Activated CD8-positive, alpha-beta memory T cell treated with anti-CD3 and anti-CD28 coated beads, Interleukin-2, amount 10 ng/mL, durations not matched to agents 7 days and 5 days (primary cell): ENCODE measurements around the gene MOBP. TPM values are rescaled to one million over a fixed set of nuclear protein-coding genes. Genes with fewer than 3 reads are reported as not detected.

Source experiments
- ATAC-seq: fragments of 150-1000 bp; cut with Tn5 transposase; one replicate; pipeline ENCODE4 v1.10.0; 2021; ENCODE audit warnings: moderate library complexity
- CTCF ChIA-PET: fragments of 350-600 bp; sonication (Branson Sonifier 250); formaldehyde crosslinking; loops from one replicate; lab custom pipeline; 2021; ENCODE audit warnings: antibody characterized with exemption; lab: Charles Lee
- DNase-seq: peaks from one replicate; pipeline ENCODE4 v3.0.0-alpha.2; 2020
- H3K27ac Mint-ChIP-seq: one replicate; pipeline ENCODE4 v1.8.0; 2021; ENCODE audit warnings: mild to moderate bottlenecking, mixed read lengths
- H3K27me3 Mint-ChIP-seq: one replicate; pipeline ENCODE4 v1.8.0; 2021; ENCODE audit warnings: mixed read lengths
- H3K36me3 Mint-ChIP-seq: one replicate; pipeline ENCODE4 v1.8.0; 2021; ENCODE audit warnings: mild to moderate bottlenecking, mixed read lengths
- H3K4me1 Mint-ChIP-seq: one replicate; pipeline ENCODE4 v1.8.0; 2021; ENCODE audit warnings: mixed read lengths
- H3K4me3 Mint-ChIP-seq: one replicate; pipeline ENCODE4 v1.8.0; 2021; ENCODE audit warnings: mild to moderate bottlenecking, moderate library complexity, mixed read lengths
- H3K9me3 Mint-ChIP-seq: one replicate; pipeline ENCODE4 v1.8.0; 2022; ENCODE audit warnings: low read depth, mixed read lengths
- total RNA-seq, 2 experiments: library from RNA; stranded (reverse); gene quantifications; one replicate each; pipeline ENCODE4 v1.2.3, GENCODE V29; 2021

The MOBP gene
- total RNA-seq, 2 experiments from 2014 or later = not detected

DNA sequence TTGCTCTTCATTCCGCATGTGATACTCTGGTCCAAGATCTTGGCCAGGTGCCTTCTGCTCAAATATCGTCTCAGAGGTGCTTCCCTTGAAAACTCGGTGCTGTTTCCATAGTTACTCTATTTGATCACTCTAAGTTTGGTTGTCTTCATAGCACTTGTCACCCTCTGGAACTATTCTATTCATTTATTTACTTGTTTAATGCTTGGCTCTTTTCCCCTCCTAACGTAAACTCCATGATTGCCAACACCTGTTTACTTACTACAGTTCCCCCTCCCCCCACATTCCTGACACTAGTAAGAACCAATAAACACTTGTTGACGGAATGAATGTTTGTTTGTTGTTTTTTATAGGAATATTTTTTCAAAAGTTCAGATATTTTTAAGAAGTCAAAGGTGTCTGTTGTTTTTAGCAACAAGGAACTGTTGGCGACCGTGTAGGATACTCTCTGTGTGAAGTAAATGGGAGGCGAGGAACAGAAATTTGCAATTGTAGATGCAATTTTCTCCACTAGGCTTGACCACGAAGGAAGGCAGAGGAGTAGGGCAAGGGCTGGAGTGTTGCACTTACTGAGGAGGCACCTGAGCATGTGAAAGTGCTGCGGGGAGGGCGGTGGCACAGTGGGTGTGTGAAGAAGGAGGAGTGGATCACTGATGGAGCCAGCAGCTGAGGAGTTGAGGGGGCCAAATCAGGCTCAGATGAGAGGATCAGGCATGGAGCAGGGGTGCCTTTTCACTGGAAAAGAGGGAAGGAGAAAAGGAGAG, 48.4 kb downstream of the MOBP start:
- ATAC-seq (no peak), DNase-seq (no peak)
- no peak overlapping the region for H3K27ac Mint-ChIP-seq
- H3K4me1 Mint-ChIP-seq = peaks cover 5% of the 10 kb centered on the region
- no peak overlapping the region for H3K4me3 Mint-ChIP-seq
- no peaks in the 10 kb centered on the region for H3K36me3 Mint-ChIP-seq
- CTCF ChIA-PET = no interaction called here
- H3K27me3 Mint-ChIP-seq = peaks cover 36% of the 10 kb centered on the region
- no peaks in the 10 kb centered on the region for H3K9me3 Mint-ChIP-seq

GRCh38 chr3:39519103-39519502, 51.6 kb downstream of the MOBP start:
- no peak overlapping the region for H3K4me3 Mint-ChIP-seq
- peaks cover 5% of the 10 kb centered on the region for H3K4me1 Mint-ChIP-seq
- ATAC-seq (no peak), DNase-seq (no peak)
- no peak overlapping the region for H3K27ac Mint-ChIP-seq
- no peaks in the 10 kb centered on the region for H3K36me3 Mint-ChIP-seq
- CTCF ChIA-PET = no interaction called here
- H3K9me3 Mint-ChIP-seq = peaks cover 3% of the 10 kb centered on the region
- peaks cover 26% of the 10 kb centered on the region for H3K27me3 Mint-ChIP-seq

- H3K4me3 Mint-ChIP-seq = no peak overlapping the region
- CTCF ChIA-PET = no interaction called here
- H3K36me3 Mint-ChIP-seq = no peaks in the 10 kb centered on the region
- H3K27ac Mint-ChIP-seq = no peak overlapping the region
- peaks cover 26% of the 10 kb centered on the region for H3K27me3 Mint-ChIP-seq
- peaks cover 5% of the 10 kb centered on the region for H3K4me1 Mint-ChIP-seq
- ATAC-seq (no peak), DNase-seq (no peak)
- H3K9me3 Mint-ChIP-seq = peaks cover 8% of the 10 kb centered on the region
These were observed 52.2 kb downstream of the MOBP start for GRCh38 chr3:39519554-39520288.

GRCh38 chr3:39521456-39521855, 54.0 kb downstream of the MOBP start:
- H3K27me3 Mint-ChIP-seq = peaks cover 23% of the 10 kb centered on the region
- DNase-seq (no peak), ATAC-seq (no peak)
- CTCF ChIA-PET = no interaction called here
- H3K4me3 Mint-ChIP-seq = no peak overlapping the region
- no peaks in the 10 kb centered on the region for H3K4me1 Mint-ChIP-seq
- peaks cover 8% of the 10 kb centered on the region for H3K9me3 Mint-ChIP-seq
- no peaks in the 10 kb centered on the region for H3K36me3 Mint-ChIP-seq
- H3K27ac Mint-ChIP-seq = no peak overlapping the region

DNA sequence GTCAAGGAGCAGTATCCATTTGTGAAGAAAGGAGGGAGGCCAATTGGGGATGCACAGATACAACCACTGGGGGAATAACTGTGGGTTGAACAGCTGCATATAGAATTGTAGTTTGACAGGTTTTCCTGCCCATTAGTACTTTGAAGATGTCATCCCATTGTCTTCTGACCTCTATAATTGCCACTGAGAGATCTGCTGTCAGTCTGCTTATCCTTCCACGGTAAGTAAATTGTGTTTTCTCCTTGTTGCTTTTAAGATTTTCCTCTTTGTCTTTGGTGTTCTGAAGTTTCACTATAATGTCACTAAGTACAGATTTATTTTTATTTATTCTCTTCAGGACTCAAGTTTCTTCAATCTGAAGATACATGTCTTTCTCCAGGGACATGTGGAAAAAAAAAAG, 56.6 kb downstream of the MOBP start:
- no peak overlapping the region for H3K27ac Mint-ChIP-seq
- DNase-seq (no peak), ATAC-seq (no peak)
- no peaks in the 10 kb centered on the region for H3K36me3 Mint-ChIP-seq
- H3K27me3 Mint-ChIP-seq = peaks cover 20% of the 10 kb centered on the region
- CTCF ChIA-PET = no interaction called here
- peaks cover 8% of the 10 kb centered on the region for H3K9me3 Mint-ChIP-seq
- no peak overlapping the region for H3K4me3 Mint-ChIP-seq
- H3K4me1 Mint-ChIP-seq = no peaks in the 10 kb centered on the region

DNA sequence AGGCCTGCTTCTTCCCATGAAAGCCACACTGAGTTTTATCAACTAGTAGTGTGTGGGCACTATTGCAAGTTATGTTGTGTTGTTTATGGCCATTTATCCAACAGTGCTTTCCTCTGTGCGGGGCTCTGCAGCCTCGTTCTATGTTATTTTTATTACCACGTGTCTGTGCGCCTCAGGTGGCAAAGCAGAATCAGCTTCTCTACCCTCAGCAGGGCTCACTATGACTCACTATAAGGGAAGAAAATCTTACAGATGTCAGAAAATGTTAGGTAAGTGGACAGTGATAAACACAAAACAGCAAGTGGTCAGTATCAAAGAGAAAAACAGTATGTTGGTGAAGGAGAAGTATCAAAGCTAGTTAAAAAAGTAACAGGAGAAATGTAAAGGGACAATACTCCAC, 61.4 kb downstream of the MOBP start:
- CTCF ChIA-PET = no interaction called here
- H3K9me3 Mint-ChIP-seq = peaks cover 6% of the 10 kb centered on the region
- DNase-seq (no peak), ATAC-seq (no peak)
- no peaks in the 10 kb centered on the region for H3K4me1 Mint-ChIP-seq
- no peaks in the 10 kb centered on the region for H3K36me3 Mint-ChIP-seq
- no peak overlapping the region for H3K4me3 Mint-ChIP-seq
- no peak overlapping the region for H3K27ac Mint-ChIP-seq
- peaks cover 37% of the 10 kb centered on the region for H3K27me3 Mint-ChIP-seq

DNA sequence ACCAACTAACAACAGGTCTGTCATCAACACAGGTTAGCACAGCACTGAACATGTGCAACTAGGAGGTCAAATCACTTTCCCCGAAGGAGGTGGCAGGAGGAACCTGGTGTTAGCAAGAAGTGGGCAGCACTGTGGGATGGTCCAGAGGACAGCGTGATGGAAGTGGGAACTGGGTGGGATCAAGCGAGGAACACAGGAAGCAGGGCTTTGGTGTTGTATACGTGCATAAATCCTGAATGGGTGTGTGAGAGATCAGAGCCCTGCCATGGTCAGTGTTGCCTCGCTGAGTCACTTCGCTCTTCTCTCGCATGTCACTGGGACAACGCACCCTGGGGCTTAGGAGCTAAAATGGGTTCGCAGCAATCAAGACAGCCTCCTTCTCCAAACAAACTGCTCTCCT, 62.1 kb downstream of the MOBP start:
- CTCF ChIA-PET = no interaction called here
- H3K36me3 Mint-ChIP-seq = no peaks in the 10 kb centered on the region
- no peak overlapping the region for H3K27ac Mint-ChIP-seq
- peaks cover under 1% of the 10 kb centered on the region for H3K9me3 Mint-ChIP-seq
- DNase-seq (no peak), ATAC-seq (no peak)
- H3K4me1 Mint-ChIP-seq = no peaks in the 10 kb centered on the region
- no peak overlapping the region for H3K4me3 Mint-ChIP-seq
- peaks cover 42% of the 10 kb centered on the region for H3K27me3 Mint-ChIP-seq

GRCh38 chr3:39531066-39531465, 63.6 kb downstream of the MOBP start:
- Mint-ChIP-seq H3K27me3 (peaks cover 49% of the 10 kb centered on the region), H3K9me3 (no peaks in the 10 kb centered on the region), H3K4me3 (no peak overlapping the region), H3K36me3 (no peaks in the 10 kb centered on the region), H3K4me1 (no peaks in the 10 kb centered on the region), H3K27ac (no peak overlapping the region)
- ATAC-seq (no peak), DNase-seq (no peak)
- CTCF ChIA-PET = no interaction called here

DNA sequence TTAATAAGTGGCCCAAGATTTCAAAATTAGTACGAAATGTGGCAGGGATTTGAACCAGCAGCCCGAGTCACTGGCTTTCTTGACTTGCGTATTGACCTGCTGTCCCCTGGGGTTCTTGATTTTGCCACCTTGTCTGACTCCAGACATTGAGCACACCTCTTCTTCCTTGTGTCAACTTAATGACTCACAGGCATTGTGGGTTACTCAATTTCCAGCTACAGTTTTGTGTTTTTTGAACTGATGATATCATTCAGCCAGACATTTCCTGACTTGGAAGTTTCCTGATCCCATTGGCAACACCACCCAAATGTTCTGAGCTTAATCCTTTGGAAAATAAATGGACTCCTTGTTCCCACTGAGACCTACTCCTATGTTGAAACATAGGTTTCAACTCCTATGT, 64.2 kb downstream of the MOBP start:
- no peaks in the 10 kb centered on the region for H3K36me3 Mint-ChIP-seq

GRCh38 chr3:39532777-39533176, 65.3 kb downstream of the MOBP start:
- peaks cover 49% of the 10 kb centered on the region for H3K27me3 Mint-ChIP-seq
- H3K4me3 Mint-ChIP-seq = no peak overlapping the region
- no peaks in the 10 kb centered on the region for H3K36me3 Mint-ChIP-seq
- CTCF ChIA-PET = no interaction called here
- H3K9me3 Mint-ChIP-seq = no peaks in the 10 kb centered on the region
- no peak for DNase-seq
- ATAC-seq = no peak
- H3K27ac Mint-ChIP-seq = no peak overlapping the region
- no peaks in the 10 kb centered on the region for H3K4me1 Mint-ChIP-seq

More for the DNA sequence above, 64.2 kb downstream of the MOBP start:
- Mint-ChIP-seq H3K27me3 (peaks cover 49% of the 10 kb centered on the region), H3K9me3 (no peaks in the 10 kb centered on the region), H3K27ac (no peak overlapping the region), H3K4me3 (no peak overlapping the region), H3K4me1 (no peaks in the 10 kb centered on the region)
- CTCF ChIA-PET = no interaction called here
- ATAC-seq (no peak), DNase-seq (no peak)

DNA sequence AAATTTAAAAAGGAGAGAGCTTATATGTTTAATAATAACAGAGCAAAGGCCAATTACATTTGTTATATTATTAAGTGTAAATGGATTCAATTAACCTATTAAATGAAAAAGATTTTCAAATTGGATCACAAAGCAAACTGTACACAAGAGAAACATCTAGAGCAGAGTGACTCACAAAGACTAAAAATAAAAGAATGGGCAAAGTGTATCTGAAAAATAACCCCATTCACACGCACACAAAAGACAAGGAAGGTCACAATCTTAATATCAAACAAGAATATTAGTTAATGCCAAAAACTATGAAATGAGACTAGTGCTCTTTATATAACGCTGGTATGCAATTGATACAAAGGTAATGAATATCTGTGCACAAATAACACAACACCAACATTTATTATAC, 65.7 kb downstream of the MOBP start:
- Mint-ChIP-seq H3K27ac (no peak overlapping the region), H3K9me3 (no peaks in the 10 kb centered on the region), H3K4me3 (no peak overlapping the region), H3K36me3 (no peaks in the 10 kb centered on the region), H3K4me1 (no peaks in the 10 kb centered on the region), H3K27me3 (peaks cover 48% of the 10 kb centered on the region)
- CTCF ChIA-PET = no interaction called here
- DNase-seq (no peak), ATAC-seq (no peak)

DNA sequence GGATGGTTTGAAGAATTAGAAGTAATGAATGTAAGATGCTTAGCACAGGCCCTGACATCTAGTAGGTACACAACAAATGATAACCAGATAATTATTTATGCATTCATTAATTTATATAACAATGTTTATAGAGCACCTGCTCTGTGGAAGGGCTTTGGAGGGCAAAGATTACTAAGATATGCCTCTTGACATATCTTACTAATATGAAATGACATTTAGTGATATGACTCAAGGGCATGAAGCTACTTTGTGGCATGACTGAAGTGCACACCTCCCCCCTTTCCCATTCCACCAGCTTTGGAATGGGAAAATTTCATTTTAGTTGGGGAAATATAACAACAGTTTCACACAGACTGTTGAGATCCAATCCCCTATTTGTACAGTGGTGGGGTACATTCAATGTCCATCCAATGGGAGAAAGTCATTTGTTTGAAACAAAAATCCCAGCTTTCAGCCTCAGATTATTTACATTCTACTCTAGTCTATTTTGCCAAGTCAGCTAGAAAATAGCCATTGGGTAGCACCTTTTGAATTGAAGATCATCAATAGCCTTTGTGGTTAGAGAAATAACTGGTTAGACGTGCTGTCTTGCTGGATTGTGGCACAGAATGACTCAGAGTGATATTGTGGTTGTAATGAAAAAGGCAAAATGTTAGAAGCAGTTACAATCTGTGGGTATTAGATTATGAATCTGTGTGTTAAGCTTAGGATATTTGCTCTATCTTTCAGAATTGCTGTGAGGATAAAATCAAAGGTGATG, 72.9 kb downstream of the MOBP start:
- DNase-seq (no peak), ATAC-seq (peak; percentile 60)
- Mint-ChIP-seq H3K9me3 (no peaks in the 10 kb centered on the region), H3K36me3 (no peaks in the 10 kb centered on the region), H3K27me3 (peaks cover 12% of the 10 kb centered on the region), H3K27ac (no peak overlapping the region), H3K4me3 (no peak overlapping the region), H3K4me1 (peaks cover 35% of the 10 kb centered on the region)
- CTCF ChIA-PET = interaction anchor here (1.0 to 1.7 kb wide), 3 partner anchors 12 to 100 kb away, joined by 3 to 4 read pairs (median 4); no protein-coding TSS in a partner anchor

- H3K27me3 Mint-ChIP-seq = peaks cover 11% of the 10 kb centered on the region
These were observed 74.0 kb downstream of the MOBP start for GRCh38 chr3:39541442-39541841.

More at GRCh38 chr3:39541442-39541841, 74.0 kb downstream of the MOBP start:
- CTCF ChIA-PET = interaction anchor here (1.3 kb wide), 1 partner anchor 35 kb away, joined by 3 read pairs; no protein-coding TSS in a partner anchor
- no peak for ATAC-seq
- Mint-ChIP-seq H3K4me1 (peaks cover 35% of the 10 kb centered on the region), H3K9me3 (no peaks in the 10 kb centered on the region), H3K27ac (no peak overlapping the region), H3K36me3 (no peaks in the 10 kb centered on the region), H3K4me3 (no peak overlapping the region)
- DNase-seq = no peak
